Colonic mucosa (tissue), 4 donors: ENCODE measurements around the gene CCNDBP1. TPM values are rescaled to one million over a fixed set of nuclear protein-coding genes. Genes with fewer than 3 reads are reported as not detected.

ENCODE experiments used
- DNase-seq: peaks from one replicate; pipeline ENCODE4 v3.0.0-alpha.2; 2020
- H3K27ac ChIP-seq: fragments of 200-600 bp; one replicate; pipeline ENCODE4 v1.8.0; 2021
- H3K27me3 ChIP-seq: fragments of 200-600 bp; one replicate; pipeline ENCODE4 v1.8.0; 2021
- H3K36me3 ChIP-seq: fragments of 200-600 bp; one replicate; pipeline ENCODE4 v1.8.0; 2021
- H3K4me1 ChIP-seq: fragments of 200-600 bp; one replicate; pipeline ENCODE4 v1.8.0; 2021; ENCODE audit warnings: mild to moderate bottlenecking
- H3K4me3 ChIP-seq: fragments of 200-600 bp; one replicate; pipeline ENCODE4 v1.8.0; 2021
- H3K9ac ChIP-seq, 2 donors: one replicate each; pipeline ENCODE4 v1.7.0; 2013; ENCODE audit warnings: control low read depth in 2 of 2, low read depth in 2 of 2, low read length in 2 of 2
- H3K9me3 ChIP-seq: fragments of 200-600 bp; one replicate; pipeline ENCODE4 v1.8.0; 2021
- intact Hi-C: fragments of 100-400 bp; cut with DNase I; formaldehyde crosslinking; loops from one replicate; pipeline ENCODE4 v1.14.1; 2022
- total RNA-seq, 2 donors: library from RNA; stranded (reverse); fragmentation: NEBNext Ultra II Directional in 1 of 2; extraction: Animal tissue kit (Norgen Biotek cat#: 25700) in 1 of 2; gene quantifications; one replicate each; pipeline ENCODE4 v1.2.1, GENCODE V29; 2021
- TF ChIP-seq, protein P1 (sequence below): fragments of 200-600 bp; IDR thresholded peaks from one replicate; pipeline ENCODE4 v1.8.0; 2022; ENCODE audit warnings: antibody characterized with exemption, mild to moderate bottlenecking
- donor health status: healthy.
- donor health status: DM: no; HTN: no; CAD: no.
- donor health status: DM: no; HTN: no; CAD: no.

CCNDBP1 gene
- total RNA-seq, 2 donors from 2014 or later, result 48.2 to 64.5 TPM

DNA sequence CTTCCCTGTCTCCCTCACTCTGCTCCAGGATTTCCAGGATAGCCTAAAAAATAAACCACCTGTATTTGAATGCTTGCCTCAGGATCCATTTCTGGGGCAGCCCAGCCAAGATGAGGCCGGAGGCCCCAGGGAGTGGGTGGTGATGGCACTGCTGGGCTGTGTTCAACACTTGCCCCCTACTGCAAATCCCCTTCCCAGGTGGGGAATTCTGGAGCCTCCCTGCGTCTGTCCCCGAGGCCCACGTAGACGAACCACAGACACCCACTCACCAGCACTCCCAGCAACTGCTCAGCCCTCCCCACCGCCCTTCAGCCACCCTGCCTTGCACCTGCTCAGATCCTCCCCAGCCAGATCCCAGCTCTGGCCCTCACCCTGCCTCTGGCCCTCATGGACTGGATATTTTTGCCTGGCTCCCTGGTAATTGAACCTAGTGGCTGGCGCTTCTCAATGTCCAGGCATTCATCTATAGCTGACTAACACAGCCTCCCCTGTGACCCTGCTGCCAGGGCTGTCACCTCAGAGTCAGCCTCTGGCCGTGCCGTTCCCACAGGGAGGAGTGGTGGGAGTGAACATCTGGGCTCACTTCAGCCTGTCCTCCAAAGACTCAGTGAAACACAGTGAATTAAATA lies 52.8 kb downstream of the CCNDBP1 start:
- Histone ChIP-seq H3K9me3 (no peaks in the 10 kb centered on the region), H3K4me3 (no peak overlapping the region), H3K4me1 (no peaks in the 10 kb centered on the region), H3K9ac (no peak overlapping the region), H3K27ac (no peak overlapping the region), H3K36me3 (no peaks in the 10 kb centered on the region), H3K27me3 (no peaks in the 10 kb centered on the region)
- DNase-seq, result no peak
- TF ChIP-seq, protein P1, sequence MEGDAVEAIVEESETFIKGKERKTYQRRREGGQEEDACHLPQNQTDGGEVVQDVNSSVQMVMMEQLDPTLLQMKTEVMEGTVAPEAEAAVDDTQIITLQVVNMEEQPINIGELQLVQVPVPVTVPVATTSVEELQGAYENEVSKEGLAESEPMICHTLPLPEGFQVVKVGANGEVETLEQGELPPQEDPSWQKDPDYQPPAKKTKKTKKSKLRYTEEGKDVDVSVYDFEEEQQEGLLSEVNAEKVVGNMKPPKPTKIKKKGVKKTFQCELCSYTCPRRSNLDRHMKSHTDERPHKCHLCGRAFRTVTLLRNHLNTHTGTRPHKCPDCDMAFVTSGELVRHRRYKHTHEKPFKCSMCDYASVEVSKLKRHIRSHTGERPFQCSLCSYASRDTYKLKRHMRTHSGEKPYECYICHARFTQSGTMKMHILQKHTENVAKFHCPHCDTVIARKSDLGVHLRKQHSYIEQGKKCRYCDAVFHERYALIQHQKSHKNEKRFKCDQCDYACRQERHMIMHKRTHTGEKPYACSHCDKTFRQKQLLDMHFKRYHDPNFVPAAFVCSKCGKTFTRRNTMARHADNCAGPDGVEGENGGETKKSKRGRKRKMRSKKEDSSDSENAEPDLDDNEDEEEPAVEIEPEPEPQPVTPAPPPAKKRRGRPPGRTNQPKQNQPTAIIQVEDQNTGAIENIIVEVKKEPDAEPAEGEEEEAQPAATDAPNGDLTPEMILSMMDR, result no peak
- intact Hi-C loops, result no loop called here

DNA sequence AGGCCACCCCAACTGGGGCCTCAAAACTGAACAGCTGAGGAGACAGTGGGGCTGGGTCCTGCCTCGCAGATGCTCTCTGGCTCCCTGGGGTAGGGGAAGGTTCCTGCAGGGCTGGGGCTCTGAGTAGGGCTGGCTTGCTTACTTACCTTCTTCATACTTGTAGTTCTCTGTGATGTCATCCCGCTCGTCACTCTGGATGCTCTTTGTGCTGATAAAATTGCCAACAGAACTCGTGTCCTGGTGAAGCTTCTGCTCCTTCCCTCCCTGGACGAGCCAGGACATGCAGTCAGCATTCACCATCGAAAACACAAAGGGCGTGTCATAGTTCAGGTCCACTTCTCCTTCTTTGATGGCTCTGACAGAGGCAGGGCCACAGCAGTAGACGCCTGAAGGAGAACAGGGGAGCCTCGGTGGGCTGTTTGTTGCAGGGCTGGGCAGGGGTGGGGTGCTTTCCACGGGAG lies 53.5 kb downstream of the CCNDBP1 start:
- no peaks in the 10 kb centered on the region for H3K36me3 ChIP-seq
- no peak overlapping the region for H3K9ac ChIP-seq
- H3K27ac ChIP-seq, result no peak overlapping the region
- intact Hi-C loops, result no loop called here
- TF ChIP-seq, protein P1, result no peak
- no peak overlapping the region for H3K4me3 ChIP-seq
- H3K9me3 ChIP-seq, result no peaks in the 10 kb centered on the region
- no peaks in the 10 kb centered on the region for H3K4me1 ChIP-seq
- no peaks in the 10 kb centered on the region for H3K27me3 ChIP-seq
- DNase-seq, result no peak

DNA sequence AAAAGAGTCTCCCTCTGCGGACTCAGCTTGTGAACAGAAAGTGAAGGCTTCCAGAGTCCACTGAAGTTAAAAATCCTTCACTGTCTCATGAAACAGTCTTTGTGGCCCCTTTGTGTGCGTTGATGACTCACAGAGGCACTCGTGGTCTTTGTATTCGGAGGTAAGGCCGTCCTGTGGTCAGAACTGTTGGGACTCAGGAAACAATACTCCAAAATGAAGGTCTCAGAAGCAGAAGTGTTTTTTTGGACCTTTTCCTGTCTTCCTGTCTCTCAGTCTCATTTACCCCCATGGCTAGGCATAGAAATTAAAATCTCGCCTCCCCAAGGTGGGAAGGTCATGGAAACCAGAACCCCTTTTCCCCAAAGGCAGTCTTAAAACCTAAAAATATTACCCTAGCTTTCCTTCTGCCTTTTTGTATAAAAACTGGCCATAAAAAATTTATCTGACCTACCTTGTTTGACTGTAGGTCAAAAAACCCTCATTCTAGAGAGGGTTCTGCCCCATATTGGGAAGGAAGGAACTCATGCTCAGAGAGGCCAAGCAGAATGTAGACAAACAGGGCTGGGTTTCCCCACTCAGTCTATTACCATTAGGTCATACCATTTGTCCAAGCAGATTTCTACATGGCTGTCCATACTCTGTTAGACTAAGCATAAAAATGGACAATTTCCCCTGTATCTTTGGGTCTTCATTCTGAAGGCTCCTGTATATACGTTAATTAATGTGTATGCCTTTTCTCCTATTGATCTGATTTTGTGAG lies 54.7 kb downstream of the CCNDBP1 start:
- Histone ChIP-seq H3K4me1 (no peaks in the 10 kb centered on the region), H3K9ac (no peak overlapping the region), H3K27ac (no peak overlapping the region), H3K27me3 (no peaks in the 10 kb centered on the region), H3K36me3 (no peaks in the 10 kb centered on the region), H3K9me3 (no peaks in the 10 kb centered on the region), H3K4me3 (no peak overlapping the region)
- TF ChIP-seq, protein P1, result no peak
- no peak for DNase-seq
- intact Hi-C loops, result no loop called here

DNA sequence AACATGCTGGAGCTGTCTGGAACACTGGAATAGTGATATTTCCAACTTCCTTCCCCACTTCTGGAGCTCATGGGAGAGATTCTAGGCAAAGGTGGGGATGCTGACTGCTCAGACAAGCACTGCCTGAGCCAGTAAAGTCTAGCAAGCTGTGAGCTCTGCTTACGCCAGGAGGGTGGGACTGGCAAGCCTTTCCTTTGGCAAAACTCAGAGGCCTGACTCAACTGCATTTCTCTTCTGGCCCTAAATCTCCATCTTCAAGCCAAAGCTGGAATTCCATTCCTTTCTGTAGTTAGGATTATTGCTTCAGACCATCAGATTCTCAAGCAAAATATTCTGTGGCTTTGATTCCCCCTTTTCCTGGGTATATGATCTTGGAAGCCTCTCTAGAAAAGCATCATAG lies 55.9 kb downstream of the CCNDBP1 start:
- Histone ChIP-seq H3K27me3 (no peaks in the 10 kb centered on the region), H3K27ac (no peak overlapping the region), H3K4me3 (no peak overlapping the region), H3K9ac (no peak overlapping the region), H3K36me3 (no peaks in the 10 kb centered on the region), H3K4me1 (no peaks in the 10 kb centered on the region), H3K9me3 (no peaks in the 10 kb centered on the region)
- intact Hi-C loops, result no loop called here
- TF ChIP-seq, protein P1, result no peak
- no peak for DNase-seq

DNA sequence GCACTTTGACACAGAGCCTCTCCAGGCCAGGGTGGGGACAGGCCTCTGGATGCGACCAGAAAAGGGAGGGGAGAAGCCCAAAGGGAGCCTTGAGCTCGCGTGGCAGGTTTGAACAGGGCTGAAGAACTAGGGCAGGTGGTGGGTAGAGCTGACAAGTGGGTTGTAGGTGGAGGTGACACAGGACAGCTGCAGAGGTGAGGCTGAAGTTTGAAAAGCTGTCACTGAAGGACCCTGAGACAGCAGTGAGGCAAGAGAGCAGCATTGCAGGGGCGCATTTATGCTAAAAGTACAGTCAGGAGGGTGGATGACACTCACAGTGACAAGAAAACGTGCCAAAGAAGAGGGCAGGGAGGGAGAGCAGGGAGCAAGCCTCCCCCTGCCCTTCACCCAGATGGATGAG lies 57.4 kb downstream of the CCNDBP1 start:
- no peak overlapping the region for H3K27ac ChIP-seq
- intact Hi-C loops, result no loop called here
- H3K9ac ChIP-seq, result no peak overlapping the region

More for the DNA sequence above, 57.4 kb downstream of the CCNDBP1 start:
- Histone ChIP-seq H3K4me3 (no peak overlapping the region), H3K4me1 (no peaks in the 10 kb centered on the region), H3K36me3 (no peaks in the 10 kb centered on the region), H3K9me3 (no peaks in the 10 kb centered on the region), H3K27me3 (no peaks in the 10 kb centered on the region)
- no peak for DNase-seq
- TF ChIP-seq, protein P1, result no peak
